ENCODE measurements around the gene EIF1. TPM values are rescaled to one million over a fixed set of nuclear protein-coding genes. Genes with fewer than 3 reads are reported as not detected.

The EIF1 gene
- total RNA-seq, 5 donors from 2014 or later (not counting 1 experiment from before 2014, with no cell fraction given), result 962 to 2,431 (median 988) TPM

- ChIA-PET POLR2A (interaction anchor here in 1 of 2 donors (0.6 kb wide), 1 partner anchor 884 kb away, joined by 6 read pairs; no protein-coding TSS in a partner anchor), CTCF (no interaction called here)
- no peaks in the 10 kb centered on the region for H3K27me3 Mint-ChIP-seq
- DNase-seq (no peak), ATAC-seq (replicated peaks in 1 of 4) (no peak)
- 80% methylated on average over 1 of the region's 3 CpGs for whole genome bisulfite sequencing (ENCODE audit: insufficient coverage)
- peaks cover 30 to 49% (median 34%) of the 10 kb centered on the region in 3 donors for H3K4me1 Mint-ChIP-seq
- peaks cover 16 to 35% of the 10 kb centered on the region in 2 experiments for H3K4me1 ChIP-seq (ENCODE audit: control insufficient read depth in 1 of 2, extremely low read depth in 1 of 2, insufficient read depth in 2 of 2, low read length in 2 of 2)
- no peaks in the 10 kb centered on the region for H3K36me3 Mint-ChIP-seq
- H3K36me3 ChIP-seq (ENCODE audit: control insufficient read depth in 2 of 2, extremely low read depth in 1 of 2, insufficient read depth in 1 of 2, low read length in 1 of 2), result no peaks in the 10 kb centered on the region
- no peak overlapping the region for H3K4me3 ChIP-seq (ENCODE audit: control insufficient read depth in 1 of 2, extremely low read depth in 1 of 2, low read length in 1 of 2)
- no peaks in the 10 kb centered on the region for H3K9me3 Mint-ChIP-seq
- no peak overlapping the region for H3K4me3 Mint-ChIP-seq
- no peaks in the 10 kb centered on the region for H3K27me3 ChIP-seq (replicated peaks in 1 of 2; ENCODE audit: control insufficient read depth in 2 of 2, extremely low read depth in 1 of 2, insufficient read depth in 2 of 2, low read length in 1 of 2)
- H3K9me3 ChIP-seq, result no peaks in the 10 kb centered on the region
- no peak overlapping the region for H3K27ac ChIP-seq (ENCODE audit: low read length)
- no peak overlapping the region for H3K27ac Mint-ChIP-seq
These were observed 12.6 kb upstream of the EIF1 start for GRCh38 chr17:41676058-41676419.

- peaks cover 16 to 35% of the 10 kb centered on the region in 2 experiments for H3K4me1 ChIP-seq (ENCODE audit: control insufficient read depth in 1 of 2, extremely low read depth in 1 of 2, insufficient read depth in 2 of 2, low read length in 2 of 2)
- peak overlapping the region in 1 of 2 donors; percentile 47 for H3K4me3 ChIP-seq (ENCODE audit: control insufficient read depth in 1 of 2, extremely low read depth in 1 of 2, low read length in 1 of 2)
- ATAC-seq (replicated peaks in 1 of 4) (peak in 1 of 4 experiments; percentile 26), DNase-seq (no peak)
- Mint-ChIP-seq H3K36me3 (no peaks in the 10 kb centered on the region), H3K27me3 (no peaks in the 10 kb centered on the region), H3K4me1 (peaks cover 28 to 45% (median 34%) of the 10 kb centered on the region in 3 donors), H3K27ac (peak overlapping the region; percentile 95 to 99), H3K9me3 (no peaks in the 10 kb centered on the region), H3K4me3 (peak overlapping the region; percentile 79 to 88 (median 83))
- H3K27ac ChIP-seq (ENCODE audit: low read length), result peak overlapping the region; percentile 89
- ChIA-PET CTCF (interaction anchor here in 1 of 2 donors (1.3 to 3.6 kb wide), 6 partner anchors 11 to 130 kb away, joined by 4 to 60 read pairs (median 14); partner anchors contain the start of gene EIF1), POLR2A (interaction anchor here (0.6 to 3.7 kb wide), 6 partner anchors 10 to 18 kb away, joined by 3 to 108 read pairs (median 10); partner anchors contain the start of gene EIF1 (in 2 of the 2))
- H3K9me3 ChIP-seq, result no peaks in the 10 kb centered on the region
- H3K36me3 ChIP-seq (ENCODE audit: control insufficient read depth in 2 of 2, extremely low read depth in 1 of 2, insufficient read depth in 1 of 2, low read length in 1 of 2), result no peaks in the 10 kb centered on the region
- WGBS (ENCODE audit: insufficient coverage), result no CpG with 5 or more reads among the region's 2 CpGs
- H3K27me3 ChIP-seq (replicated peaks in 1 of 2; ENCODE audit: control insufficient read depth in 2 of 2, extremely low read depth in 1 of 2, insufficient read depth in 2 of 2, low read length in 1 of 2), result no peaks in the 10 kb centered on the region
These were observed 10.2 kb upstream of the EIF1 start for GRCh38 chr17:41678411-41678906.

GRCh38 chr17:41678907-41679739, 9.6 kb upstream of the EIF1 start:
- POLR2A ChIA-PET, result interaction anchor here (0.8 to 3.7 kb wide), 5 partner anchors 11 to 17 kb away, joined by 3 to 108 read pairs (median 4); partner anchors contain the start of gene EIF1 (in 2 of the 2)
- peak; percentile 88 to 97 (median 92) for ATAC-seq (replicated peaks in 1 of 4)
- Mint-ChIP-seq H3K36me3 (no peaks in the 10 kb centered on the region), H3K27me3 (no peaks in the 10 kb centered on the region), H3K4me1 (peaks cover 28 to 45% (median 34%) of the 10 kb centered on the region in 3 donors), H3K27ac (peak overlapping the region; percentile 95 to 99), H3K9me3 (no peaks in the 10 kb centered on the region), H3K4me3 (peak overlapping the region; percentile 79 to 88 (median 83))
- Histone ChIP-seq H3K4me3 (ENCODE audit: control insufficient read depth in 1 of 2, extremely low read depth in 1 of 2, low read length in 1 of 2) (peak overlapping the region; percentile 38 to 47), H3K27ac (ENCODE audit: low read length) (peak overlapping the region; percentile 89), H3K27me3 (replicated peaks in 1 of 2; ENCODE audit: control insufficient read depth in 2 of 2, extremely low read depth in 1 of 2, insufficient read depth in 2 of 2, low read length in 1 of 2) (no peaks in the 10 kb centered on the region), H3K36me3 (ENCODE audit: control insufficient read depth in 2 of 2, extremely low read depth in 1 of 2, insufficient read depth in 1 of 2, low read length in 1 of 2) (no peaks in the 10 kb centered on the region), H3K4me1 (ENCODE audit: control insufficient read depth in 1 of 2, extremely low read depth in 1 of 2, insufficient read depth in 2 of 2, low read length in 2 of 2) (peaks cover 16 to 35% of the 10 kb centered on the region in 2 experiments), H3K9me3 (no peaks in the 10 kb centered on the region)
- CTCF ChIA-PET, result interaction anchor here (0.6 to 3.6 kb wide), 7 partner anchors 9 to 130 kb away, joined by 3 to 60 read pairs (median 13); partner anchors contain the start of gene EIF1 (in 2 of the 2)
- DNase-seq, result peak in 31 of 35 experiments; percentile 10 to 84 (median 48)
- WGBS (ENCODE audit: insufficient coverage), result 2% methylated on average over 6 of the region's 6 CpGs

- peak overlapping the region in 1 of 3 donors; percentile 79 for H3K4me3 Mint-ChIP-seq
- CTCF ChIA-PET, result interaction anchor here (0.5 to 3.6 kb wide), 9 partner anchors 9 to 1279 kb away, joined by 3 to 60 read pairs (median 7); partner anchors contain the start of gene EIF1 (in 2 of the 2)
- H3K27me3 Mint-ChIP-seq, result no peaks in the 10 kb centered on the region
- POLR2A ChIA-PET, result interaction anchor here (0.5 to 3.7 kb wide), 7 partner anchors 8 to 1136 kb away, joined by 3 to 108 read pairs (median 5); partner anchors contain the start of gene EIF1 (in 2 of the 2)
- H3K27me3 ChIP-seq (replicated peaks in 1 of 2; ENCODE audit: control insufficient read depth in 2 of 2, extremely low read depth in 1 of 2, insufficient read depth in 2 of 2, low read length in 1 of 2), result no peaks in the 10 kb centered on the region
- no peaks in the 10 kb centered on the region for H3K36me3 Mint-ChIP-seq
- DNase-seq (no peak), ATAC-seq (replicated peaks in 1 of 4) (no peak)
- no peaks in the 10 kb centered on the region for H3K36me3 ChIP-seq (ENCODE audit: control insufficient read depth in 2 of 2, extremely low read depth in 1 of 2, insufficient read depth in 1 of 2, low read length in 1 of 2)
- H3K27ac Mint-ChIP-seq, result peak overlapping the region; percentile 95 to 99
- peaks cover 16 to 35% of the 10 kb centered on the region in 2 experiments for H3K4me1 ChIP-seq (ENCODE audit: control insufficient read depth in 1 of 2, extremely low read depth in 1 of 2, insufficient read depth in 2 of 2, low read length in 2 of 2)
- H3K9me3 ChIP-seq, result no peaks in the 10 kb centered on the region
- no peaks in the 10 kb centered on the region for H3K9me3 Mint-ChIP-seq
- H3K27ac ChIP-seq (ENCODE audit: low read length), result peak overlapping the region; percentile 89
- H3K4me1 Mint-ChIP-seq, result peaks cover 28 to 45% (median 34%) of the 10 kb centered on the region in 3 donors
- 100% methylated on average over 3 of the region's 5 CpGs for WGBS (ENCODE audit: insufficient coverage)
- no peak overlapping the region for H3K4me3 ChIP-seq (ENCODE audit: control insufficient read depth in 1 of 2, extremely low read depth in 1 of 2, low read length in 1 of 2)
These were observed 8.8 kb upstream of the EIF1 start for GRCh38 chr17:41679740-41680425.

GRCh38 chr17:41680426-41681040, 8.2 kb upstream of the EIF1 start:
- no peaks in the 10 kb centered on the region for H3K36me3 ChIP-seq (ENCODE audit: control insufficient read depth in 2 of 2, extremely low read depth in 1 of 2, insufficient read depth in 1 of 2, low read length in 1 of 2)
- H3K27me3 Mint-ChIP-seq, result no peaks in the 10 kb centered on the region
- CTCF ChIA-PET, result interaction anchor here (0.5 to 3.6 kb wide), 6 partner anchors 10 to 1279 kb away, joined by 3 to 60 read pairs (median 10); partner anchors contain the start of gene EIF1 (in 1 of the 2)
- peaks cover 28 to 45% (median 34%) of the 10 kb centered on the region in 3 donors for H3K4me1 Mint-ChIP-seq
- no peaks in the 10 kb centered on the region for H3K27me3 ChIP-seq (replicated peaks in 1 of 2; ENCODE audit: control insufficient read depth in 2 of 2, extremely low read depth in 1 of 2, insufficient read depth in 2 of 2, low read length in 1 of 2)
- H3K4me3 Mint-ChIP-seq, result no peak overlapping the region
- no peaks in the 10 kb centered on the region for H3K9me3 ChIP-seq
- H3K4me3 ChIP-seq (ENCODE audit: control insufficient read depth in 1 of 2, extremely low read depth in 1 of 2, low read length in 1 of 2), result no peak overlapping the region
- DNase-seq, result no peak
- POLR2A ChIA-PET, result interaction anchor here (0.5 to 3.7 kb wide), 4 partner anchors 8 to 16 kb away, joined by 3 to 108 read pairs (median 5); partner anchors contain the start of gene EIF1 (in 1 of the 2)
- no peaks in the 10 kb centered on the region for H3K36me3 Mint-ChIP-seq
- H3K4me1 ChIP-seq (ENCODE audit: control insufficient read depth in 1 of 2, extremely low read depth in 1 of 2, insufficient read depth in 2 of 2, low read length in 2 of 2), result peaks cover 16 to 35% of the 10 kb centered on the region in 2 experiments
- H3K9me3 Mint-ChIP-seq, result no peaks in the 10 kb centered on the region
- ATAC-seq (replicated peaks in 1 of 4), result no peak
- H3K27ac Mint-ChIP-seq, result no peak overlapping the region
- 100% methylated on average over 5 of the region's 10 CpGs for WGBS (ENCODE audit: insufficient coverage)
- no peak overlapping the region for H3K27ac ChIP-seq (ENCODE audit: low read length)
